OCI-LY3 (cell line): ENCODE data around the gene SCYL2.
"Not testable (repeated sequence)": the region's sequence is repeated elsewhere in the genome, so short reads cannot be mapped to it uniquely, and the experiment has no call there.

ENCODE experiments used
- H2AFZ ChIP-seq: fragments of 200-600, 300-600 bp; shearing (Covaris generic); 2 replicates; pipeline ENCODE4 v1.6.0; 2014; ENCODE audit warnings: antibody characterized with exemption, low read depth, low read length
- H3K27ac ChIP-seq: fragments of 200-600, 300-600 bp; sonication (generic); 2 replicates; pipeline ENCODE4 v1.5.1; 2014; ENCODE audit warnings: mild to moderate bottlenecking, low read length, moderate library complexity, mixed read lengths
- H3K27me3 ChIP-seq: fragments of 200-600, 300-600 bp; sonication (generic); 2 replicates; pipeline ENCODE4 v1.6.1; 2014; ENCODE audit warnings: low read depth, low read length, mixed read lengths
- H3K36me3 ChIP-seq: fragments of 200-600, 300-600 bp; sonication (generic); replicated peaks from 2 replicates; pipeline ENCODE3; 2014; ENCODE audit warnings: low read depth, low read length, mixed read lengths
- H3K4me1 ChIP-seq: fragments of 300-600, 200-600 bp; sonication (generic); 2 replicates; pipeline ENCODE4 v1.6.1; 2014; ENCODE audit warnings: low read length, mixed read lengths
- H3K4me2 ChIP-seq: fragments of 200-600, 300-600 bp; sonication (generic); 2 replicates; pipeline ENCODE4 v1.6.1; 2014; ENCODE audit warnings: low read length, mixed read lengths
- H3K4me3 ChIP-seq: fragments of 300-600, 200-600 bp; sonication (generic); 2 replicates; pipeline ENCODE4 v1.5.1; 2014; ENCODE audit warnings: antibody characterized with exemption, mild to moderate bottlenecking, low read length, moderate library complexity
- H3K79me2 ChIP-seq: fragments of 300-600, 200-600 bp; shearing (Covaris generic); 2 replicates; pipeline ENCODE4 v1.6.1; 2014; ENCODE audit warnings: mild to moderate bottlenecking, low read length, mixed read lengths
- H3K9ac ChIP-seq: fragments of 300-600, 200-600 bp; shearing (Covaris generic); 2 replicates; pipeline ENCODE4 v1.6.0; 2014; ENCODE audit warnings: mild to moderate bottlenecking, low read length, moderate library complexity
- H3K9me3 ChIP-seq: fragments of 200-600, 300-600 bp; shearing (Covaris generic); 2 replicates; pipeline ENCODE4 v1.6.1; 2014; ENCODE audit warnings: low read length, mixed read lengths; ENCODE audit not compliant: insufficient read depth
- H4K20me1 ChIP-seq: fragments of 200-600, 300-600 bp; sonication (generic); 2 replicates; pipeline ENCODE4 v1.6.1; 2016; ENCODE audit warnings: low read length, mixed read lengths; ENCODE audit not compliant: insufficient read depth
- EZH2phosphoT487 ChIP-seq: fragments of 200-600 bp; shearing (Covaris generic); IDR thresholded peaks from 2 replicates; pipeline ENCODE4 v1.6.1; 2018; ENCODE audit warnings: antibody characterized with exemption, mixed run types, low read depth
- TF ChIP-seq, protein P1 (sequence below): fragments of 200-600, 300-600 bp; sonication (generic); IDR thresholded peaks from 2 replicates; pipeline ENCODE4 v1.5.1; 2014; ENCODE audit warnings: antibody characterized with exemption, low read length, low read depth

Gene SCYL2

GRCh38 chr12:100303831-100304230, 36.9 kb downstream of the SCYL2 start:
- Histone ChIP-seq H3K9me3 (no peaks in the 10 kb centered on the region), H3K4me3 (no peak overlapping the region), H3K9ac (no peak overlapping the region), H3K27me3 (no peaks in the 10 kb centered on the region), H2AFZ (no peak overlapping the region), H3K4me2 (no peak overlapping the region), H3K4me1 (no peaks in the 10 kb centered on the region), H3K79me2 (no peaks in the 10 kb centered on the region), H4K20me1 (no peaks in the 10 kb centered on the region), H3K36me3 (peaks cover 28% of the 10 kb centered on the region), H3K27ac (no peak overlapping the region)
- no peak for TF ChIP-seq EZH2phosphoT487
- TF ChIP-seq, protein P1, sequence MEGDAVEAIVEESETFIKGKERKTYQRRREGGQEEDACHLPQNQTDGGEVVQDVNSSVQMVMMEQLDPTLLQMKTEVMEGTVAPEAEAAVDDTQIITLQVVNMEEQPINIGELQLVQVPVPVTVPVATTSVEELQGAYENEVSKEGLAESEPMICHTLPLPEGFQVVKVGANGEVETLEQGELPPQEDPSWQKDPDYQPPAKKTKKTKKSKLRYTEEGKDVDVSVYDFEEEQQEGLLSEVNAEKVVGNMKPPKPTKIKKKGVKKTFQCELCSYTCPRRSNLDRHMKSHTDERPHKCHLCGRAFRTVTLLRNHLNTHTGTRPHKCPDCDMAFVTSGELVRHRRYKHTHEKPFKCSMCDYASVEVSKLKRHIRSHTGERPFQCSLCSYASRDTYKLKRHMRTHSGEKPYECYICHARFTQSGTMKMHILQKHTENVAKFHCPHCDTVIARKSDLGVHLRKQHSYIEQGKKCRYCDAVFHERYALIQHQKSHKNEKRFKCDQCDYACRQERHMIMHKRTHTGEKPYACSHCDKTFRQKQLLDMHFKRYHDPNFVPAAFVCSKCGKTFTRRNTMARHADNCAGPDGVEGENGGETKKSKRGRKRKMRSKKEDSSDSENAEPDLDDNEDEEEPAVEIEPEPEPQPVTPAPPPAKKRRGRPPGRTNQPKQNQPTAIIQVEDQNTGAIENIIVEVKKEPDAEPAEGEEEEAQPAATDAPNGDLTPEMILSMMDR = no peak

DNA sequence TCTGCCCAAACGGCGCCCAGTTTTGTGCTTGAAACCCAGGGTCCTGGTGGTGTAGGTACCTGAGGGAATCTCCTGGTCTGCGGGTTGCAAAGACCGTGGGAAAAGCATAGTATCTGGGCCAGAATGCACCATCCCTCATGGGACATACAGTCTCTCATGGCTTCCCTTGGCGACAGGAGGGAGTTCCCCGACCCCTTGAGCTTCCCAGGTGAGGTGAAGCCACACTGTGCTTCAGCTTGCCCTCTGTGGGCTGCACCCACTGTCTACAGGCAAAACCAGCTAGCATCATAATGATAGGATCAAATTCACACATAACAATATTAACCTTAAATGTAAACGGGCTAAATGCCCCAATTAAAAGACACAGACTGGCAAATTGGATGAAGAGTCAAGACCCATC, 37.4 kb downstream of the SCYL2 start:
- H3K27me3 ChIP-seq, H2AFZ ChIP-seq, H3K4me3 ChIP-seq, H3K9ac ChIP-seq, H3K4me2 ChIP-seq, H4K20me1 ChIP-seq, H3K9me3 ChIP-seq, H3K27ac ChIP-seq, H3K79me2 ChIP-seq, H3K4me1 ChIP-seq: not testable (repeated sequence)
- peaks cover 27% of the 10 kb centered on the region for H3K36me3 ChIP-seq

- H3K79me2 ChIP-seq, H4K20me1 ChIP-seq, H3K4me2 ChIP-seq, H3K9ac ChIP-seq, H3K27ac ChIP-seq, H2AFZ ChIP-seq, H3K27me3 ChIP-seq, H3K4me3 ChIP-seq, H3K9me3 ChIP-seq, H3K4me1 ChIP-seq: not testable (repeated sequence)
- H3K36me3 ChIP-seq = peaks cover 10% of the 10 kb centered on the region
Observed at GRCh38 chr12:100308138-100308537, 41.2 kb downstream of the SCYL2 start.

DNA sequence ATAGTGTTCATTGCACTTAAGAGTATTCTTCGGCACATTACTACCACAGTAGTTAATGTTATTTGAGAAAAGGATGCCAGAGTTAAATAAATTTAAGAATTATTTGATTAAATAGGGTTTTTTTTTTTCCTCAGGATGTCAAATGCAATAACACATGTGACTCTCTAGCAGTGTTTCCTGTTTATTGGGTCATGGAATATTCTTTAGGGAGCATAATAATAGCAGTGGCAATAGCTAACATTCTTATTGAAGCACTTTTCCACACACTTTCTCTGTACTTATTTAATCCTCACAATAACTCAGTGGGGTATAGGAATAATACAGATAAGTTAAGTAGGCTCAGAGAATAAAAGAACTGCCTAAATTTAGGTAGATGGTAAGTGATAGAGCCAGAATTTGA, 44.3 kb downstream of the SCYL2 start:
- Histone ChIP-seq H4K20me1 (no peaks in the 10 kb centered on the region), H3K9me3 (no peaks in the 10 kb centered on the region), H3K27ac (no peak overlapping the region), H2AFZ (no peak overlapping the region), H3K27me3 (no peaks in the 10 kb centered on the region), H3K4me1 (no peaks in the 10 kb centered on the region), H3K4me3 (no peak overlapping the region), H3K4me2 (no peak overlapping the region), H3K9ac (no peak overlapping the region), H3K79me2 (no peaks in the 10 kb centered on the region), H3K36me3 (peaks cover 17% of the 10 kb centered on the region)
- no peak for TF ChIP-seq EZH2phosphoT487
- TF ChIP-seq, protein P1 = no peak

DNA sequence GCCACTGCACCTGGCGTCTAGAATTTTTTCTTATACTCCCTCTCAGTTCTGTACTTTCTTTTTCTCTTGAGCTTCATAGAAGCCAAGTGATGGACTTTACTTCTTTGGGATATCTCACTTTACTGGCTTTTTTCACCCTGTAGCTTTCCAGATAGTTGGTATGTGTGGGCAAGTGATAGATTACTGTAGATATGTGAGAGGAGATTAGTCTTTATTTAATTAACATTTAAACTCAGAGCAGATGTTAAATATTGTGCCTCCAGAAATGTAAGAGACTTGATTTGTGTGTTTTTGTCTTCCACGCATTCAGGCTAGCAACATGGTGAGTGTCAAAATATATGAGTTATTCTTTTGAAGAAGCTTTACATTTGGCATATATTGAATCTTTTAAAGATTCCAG, 50.4 kb downstream of the SCYL2 start:
- H3K27me3 ChIP-seq = no peaks in the 10 kb centered on the region
- H3K4me1 ChIP-seq = peaks cover 5% of the 10 kb centered on the region; the same call in 1 of the 2 replicates
- H3K4me2 ChIP-seq = no peak overlapping the region
- no peak overlapping the region for H2AFZ ChIP-seq
- H3K4me3 ChIP-seq = no peak overlapping the region
- no peaks in the 10 kb centered on the region for H3K9me3 ChIP-seq
- H4K20me1 ChIP-seq = no peaks in the 10 kb centered on the region
- H3K27ac ChIP-seq = no peak overlapping the region
- peaks cover 10% of the 10 kb centered on the region for H3K36me3 ChIP-seq
- no peak overlapping the region for H3K9ac ChIP-seq
- H3K79me2 ChIP-seq = no peaks in the 10 kb centered on the region
- TF ChIP-seq, protein P1 = no peak
- no peak for TF ChIP-seq EZH2phosphoT487
